22Rv1 (cell line): ENCODE results near the gene NFE2L3.

Experiments
- H3K27ac ChIP-seq: fragments of 450-650 bp; 2 replicates; pipeline ENCODE4 v1.5.1; 2017
- ZFX ChIP-seq: fragments of 450-650 bp; IDR thresholded peaks from 2 replicates; pipeline ENCODE4 v1.6.1; 2017; ENCODE audit warnings: antibody characterized with exemption, borderline replicate concordance
- TF ChIP-seq, protein P1 (sequence below): fragments of 450-650 bp; IDR thresholded peaks from 2 replicates; pipeline ENCODE4 v1.5.1; 2017; ENCODE audit warnings: mild to moderate bottlenecking

NFE2L3 gene

DNA sequence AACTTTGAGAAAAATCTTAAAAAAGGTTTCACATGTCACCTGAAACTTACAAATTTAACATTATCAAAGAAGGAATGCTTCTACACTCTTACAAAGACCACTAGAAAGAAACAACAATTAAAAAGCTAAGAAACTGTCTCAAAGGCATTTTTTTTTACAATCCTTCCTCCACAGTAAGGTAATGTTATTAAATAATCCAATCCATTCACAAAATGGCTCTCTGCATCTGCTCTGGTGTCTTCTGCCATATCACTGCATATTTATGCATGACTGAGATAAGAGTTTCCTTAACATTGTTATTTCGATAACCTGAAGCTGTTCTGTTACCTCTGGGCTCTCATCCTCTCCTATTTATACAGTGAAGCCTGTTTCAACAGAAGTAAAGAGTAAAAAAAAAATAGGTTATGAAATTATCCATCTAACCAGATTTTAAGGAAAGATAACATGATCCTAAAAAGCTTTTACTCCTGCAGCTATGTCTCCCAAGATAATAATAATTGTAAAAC lies 40.0 kb downstream of the NFE2L3 start:
- no peak overlapping the region for H3K27ac ChIP-seq
- TF ChIP-seq, protein P1, sequence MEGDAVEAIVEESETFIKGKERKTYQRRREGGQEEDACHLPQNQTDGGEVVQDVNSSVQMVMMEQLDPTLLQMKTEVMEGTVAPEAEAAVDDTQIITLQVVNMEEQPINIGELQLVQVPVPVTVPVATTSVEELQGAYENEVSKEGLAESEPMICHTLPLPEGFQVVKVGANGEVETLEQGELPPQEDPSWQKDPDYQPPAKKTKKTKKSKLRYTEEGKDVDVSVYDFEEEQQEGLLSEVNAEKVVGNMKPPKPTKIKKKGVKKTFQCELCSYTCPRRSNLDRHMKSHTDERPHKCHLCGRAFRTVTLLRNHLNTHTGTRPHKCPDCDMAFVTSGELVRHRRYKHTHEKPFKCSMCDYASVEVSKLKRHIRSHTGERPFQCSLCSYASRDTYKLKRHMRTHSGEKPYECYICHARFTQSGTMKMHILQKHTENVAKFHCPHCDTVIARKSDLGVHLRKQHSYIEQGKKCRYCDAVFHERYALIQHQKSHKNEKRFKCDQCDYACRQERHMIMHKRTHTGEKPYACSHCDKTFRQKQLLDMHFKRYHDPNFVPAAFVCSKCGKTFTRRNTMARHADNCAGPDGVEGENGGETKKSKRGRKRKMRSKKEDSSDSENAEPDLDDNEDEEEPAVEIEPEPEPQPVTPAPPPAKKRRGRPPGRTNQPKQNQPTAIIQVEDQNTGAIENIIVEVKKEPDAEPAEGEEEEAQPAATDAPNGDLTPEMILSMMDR = no peak
- no peak for TF ChIP-seq ZFX

GRCh38 chr7:26192485-26193087 lies 40.6 kb downstream of the NFE2L3 start:
- H3K27ac ChIP-seq = peak overlapping the region; percentile 14; the same call in 1 of the 2 replicates
- no peak for TF ChIP-seq ZFX
- TF ChIP-seq, protein P1 = no peak

GRCh38 chr7:26193432-26194207 lies 41.6 kb downstream of the NFE2L3 start:
- peak overlapping the region; percentile 14; the same call in 1 of the 2 replicates for H3K27ac ChIP-seq
- TF ChIP-seq ZFX = no peak
- TF ChIP-seq, protein P1 = no peak

DNA sequence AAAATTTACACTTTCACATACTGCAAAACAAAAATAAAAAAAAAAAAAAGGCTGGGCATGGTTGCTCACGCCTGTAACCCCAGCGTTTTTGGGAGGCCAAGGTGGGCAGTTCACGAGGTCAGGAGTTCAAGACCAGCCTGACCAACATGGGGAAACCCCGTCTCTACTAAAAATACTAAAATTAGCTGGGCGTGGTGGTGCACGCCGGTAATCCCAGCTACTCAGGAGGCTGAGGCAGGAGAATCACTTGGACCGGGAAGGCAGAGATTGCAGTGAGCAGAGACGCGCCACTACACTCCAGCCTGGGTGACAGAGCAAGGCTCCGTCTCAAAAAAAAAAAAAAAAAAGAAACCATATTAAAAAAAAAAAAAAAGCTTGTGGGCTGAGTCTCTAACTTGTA lies 42.8 kb downstream of the NFE2L3 start:
- peak overlapping the region; percentile 14; the same call in 1 of the 2 replicates for H3K27ac ChIP-seq

- 0 out of 2 replicates have a peak overlapping the region, but pooled peaks have one; percentile 14 for H3K27ac ChIP-seq
- TF ChIP-seq, protein P1 = no peak
- TF ChIP-seq ZFX = no peak
These were observed 43.2 kb downstream of the NFE2L3 start for GRCh38 chr7:26195182-26195581.

DNA sequence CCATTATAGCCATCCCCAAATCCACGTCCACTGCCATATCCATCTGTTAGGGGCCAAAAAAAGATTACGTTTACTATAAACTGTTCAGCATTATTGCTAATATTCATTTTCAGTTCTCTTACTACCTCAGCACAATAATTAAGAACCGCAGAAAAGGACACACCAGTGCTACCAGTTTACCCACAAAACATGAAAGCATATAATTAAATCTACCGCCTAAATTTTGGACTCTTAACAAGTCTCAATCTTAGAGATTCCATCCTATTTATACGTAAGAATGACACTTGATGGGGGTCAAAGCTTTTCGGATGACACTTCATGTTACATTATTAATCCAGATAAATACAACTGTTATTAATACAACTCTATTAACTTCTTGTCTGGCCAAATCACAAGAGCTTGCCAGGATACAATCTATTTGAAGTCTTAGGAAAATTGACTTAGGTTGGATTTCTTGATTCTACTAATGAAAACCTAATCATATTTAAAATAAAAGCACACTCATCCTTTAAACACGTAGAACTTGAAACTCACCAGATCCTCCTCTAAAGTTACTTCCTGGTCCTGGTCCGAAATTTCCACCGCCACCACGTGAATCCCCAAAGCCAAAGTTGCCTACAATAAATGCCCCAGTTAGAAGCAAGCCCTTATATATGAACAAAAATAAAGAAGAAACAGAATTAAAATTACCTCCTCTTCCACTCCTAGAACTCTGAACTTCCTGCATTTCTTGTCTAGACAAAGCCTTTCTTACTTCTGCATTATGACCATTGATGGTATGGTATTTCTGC lies 44.1 kb downstream of the NFE2L3 start:
- H3K27ac ChIP-seq = no peak overlapping the region
- TF ChIP-seq ZFX = no peak
- TF ChIP-seq, protein P1 = no peak
